Activated T-cell treated with anti-CD3 and anti-CD28 coated beads for 1 hour (primary cell): ENCODE measurements around the gene GLS2.
"Not testable (repeated sequence)": the region's sequence is repeated elsewhere in the genome, so short reads cannot be mapped to it uniquely, and the experiment has no call there.

Experiments used
- DNase-seq: peaks from one replicate; pipeline ENCODE4 v3.0.0-alpha.2; 2020; ENCODE audit warnings: low read depth

GLS2 gene

GRCh38 chr12:56490360-56490759 lies 2.4 kb upstream of the GLS2 start:
- no peak for DNase-seq

- DNase-seq, result peak; percentile 6
Measured at GRCh38 chr12:56487448-56488040, 417 bp downstream of the GLS2 start.

GRCh38 chr12:56486694-56487093 lies 1.3 kb downstream of the GLS2 start:
- DNase-seq, result no peak

GRCh38 chr12:56484566-56484965 lies 3.4 kb downstream of the GLS2 start:
- DNase-seq, result no peak

- DNase-seq, result no peak
Measured at GRCh38 chr12:56479625-56480024, 8.3 kb downstream of the GLS2 start.

GRCh38 chr12:56477521-56478225 lies 10.3 kb downstream of the GLS2 start:
- DNase-seq, result no peak

GRCh38 chr12:56476972-56477432 lies 11.0 kb downstream of the GLS2 start:
- DNase-seq, result no peak

GRCh38 chr12:56476143-56476542 lies 11.8 kb downstream of the GLS2 start:
- no peak for DNase-seq

GRCh38 chr12:56474389-56474788 lies 13.6 kb downstream of the GLS2 start:
- DNase-seq, result no peak

- no peak for DNase-seq
Measured at GRCh38 chr12:56469007-56469930, 18.7 kb downstream of the GLS2 start.

GRCh38 chr12:56468216-56469006 lies 19.6 kb downstream of the GLS2 start, which contains the start of gene SPRYD4:
Gene SPRYD4 (plus strand): TSS chr12:56468578. CDS start chr12:56468592, 14 bp downstream.
- DNase-seq, result peak; percentile 92

- no peak for DNase-seq
Measured at GRCh38 chr12:56462565-56462964, 25.4 kb downstream of the GLS2 start.

GRCh38 chr12:56461235-56462159 lies 26.5 kb downstream of the GLS2 start:
- DNase-seq, result no peak

- DNase-seq, result no peak
Measured at GRCh38 chr12:56457817-56458216, 30.1 kb downstream of the GLS2 start.

- DNase-seq, result no peak
Measured at GRCh38 chr12:56454557-56454956, 33.4 kb downstream of the GLS2 start, which contains the start of gene MIP. Gene MIP (minus strand): TSS chr12:56454657. CDS start chr12:56454613, 44 bp downstream.

GRCh38 chr12:56451147-56451546 lies 36.8 kb downstream of the GLS2 start:
- DNase-seq, result no peak

GRCh38 chr12:56450241-56450640 lies 37.7 kb downstream of the GLS2 start:
- no peak for DNase-seq

- no peak for DNase-seq
Measured at GRCh38 chr12:56449622-56449984, 38.4 kb downstream of the GLS2 start.

GRCh38 chr12:56448860-56449621 lies 38.9 kb downstream of the GLS2 start, which contains the start of gene TIMELESS:
Gene TIMELESS (minus strand): TSS chr12:56449426. CDS start chr12:56434170, 15,256 bp downstream.
- peak; percentile 72 for DNase-seq

- DNase-seq, result not testable (repeated sequence)
Measured at GRCh38 chr12:56443208-56443607, 44.8 kb downstream of the GLS2 start.
